Cardiac muscle cell (in vitro differentiated cells and primary cell): ENCODE results near the gene PDCD11. TPM values are rescaled to one million over a fixed set of nuclear protein-coding genes. Genes with fewer than 3 reads are reported as not detected.

Source experiments
- DNase-seq, 2 donors: peaks; one replicate each; pipeline versions ENCODE4 v3.0.0 to v3.0.0-alpha.2; 2010 to 2017; ENCODE audit warnings: low read depth in 1 of 2, low spot score in 1 of 2
- H3K27ac ChIP-seq: fragments of 200-600 bp; sonication (generic); 2 replicates; pipeline ENCODE4 v1.5.1; 2016
- H3K27me3 ChIP-seq: fragments of 200-600 bp; sonication (generic); 2 replicates; pipeline ENCODE4 v1.6.0; 2016; ENCODE audit warnings: control low read depth
- H3K36me3 ChIP-seq: fragments of 200-600 bp; sonication (generic); 2 replicates; pipeline ENCODE4 v1.5.1; 2016; ENCODE audit warnings: control low read depth
- H3K4me1 ChIP-seq: fragments of 200-600 bp; sonication (generic); 2 replicates; pipeline ENCODE4 v1.8.1; 2017; ENCODE audit warnings: low read depth, mild to moderate bottlenecking, mixed run types
- H3K4me3 ChIP-seq: fragments of 200-600 bp; sonication (generic); 2 replicates; pipeline ENCODE4 v1.5.1; 2016; ENCODE audit warnings: mild to moderate bottlenecking
- H3K9me3 ChIP-seq: fragments of 200-600 bp; sonication (generic); 2 replicates; pipeline ENCODE4 v1.5.1; 2017; ENCODE audit warnings: low read depth, mild to moderate bottlenecking, control low read depth
- CTCF ChIP-seq: IDR thresholded peaks from 2 replicates; pipeline ENCODE4 v1.5.1; 2012; ENCODE audit warnings: low read depth, mild to moderate bottlenecking, low read length
- polyA plus RNA-seq: library from polyadenylated mRNA; unstranded; fragments of >200 nt; fragmentation: Nextera tagmentation; extraction: Ambion mirVana; gene quantifications from 2 replicates; pipeline ENCODE4 v1.2.1, GENCODE V29; 2016
- total RNA-seq: library from RNA; depleted of rRNA; stranded (reverse); fragments of >200 nt; gene quantifications from 2 replicates; pipeline ENCODE4 v1.2.3, GENCODE V29; 2016

The PDCD11 gene
- total and polyA plus RNA-seq, 2 experiments from 2014 or later, result 17.9 to 30.3 TPM

DNA sequence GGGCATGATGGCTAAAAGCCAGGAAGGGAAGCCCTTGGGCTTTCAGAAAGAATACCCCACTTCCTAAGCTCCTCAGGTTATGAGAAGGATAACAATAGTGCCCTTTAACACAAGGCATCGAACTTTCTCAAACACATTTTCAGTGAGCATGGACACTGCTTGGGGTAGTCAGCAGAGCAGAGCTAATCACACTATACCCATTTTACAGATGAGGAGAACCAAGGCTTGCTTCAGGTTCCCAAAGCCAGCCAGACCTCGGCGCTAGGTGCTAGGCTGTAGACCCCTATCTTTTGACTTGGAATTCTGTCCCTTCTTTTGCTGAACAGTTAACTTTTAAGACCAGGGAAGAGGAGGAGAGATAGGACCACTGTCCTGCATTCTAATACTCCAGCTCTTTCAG lies 98.9 kb downstream of the PDCD11 start:
- no peak for DNase-seq
- no peaks in the 10 kb centered on the region for H3K4me1 ChIP-seq
- no peak overlapping the region for H3K4me3 ChIP-seq
- H3K27me3 ChIP-seq, result peaks cover 67% of the 10 kb centered on the region
- no peaks in the 10 kb centered on the region for H3K9me3 ChIP-seq
- no peaks in the 10 kb centered on the region for H3K36me3 ChIP-seq
- H3K27ac ChIP-seq, result no peak overlapping the region
- TF ChIP-seq CTCF, result no peak

Other genes with a start within 250 kb of the PDCD11 start
- 36.9 and 51.1 TPM in 2 replicates for gene NT5C2, start 203.4 kb upstream of the PDCD11 start, total RNA-seq
- 59.4 and 84.0 TPM in 2 replicates for gene NT5C2, start 203.4 kb upstream of the PDCD11 start, polyA plus RNA-seq
- gene RPEL1, start 150.7 kb upstream of the PDCD11 start, total RNA-seq, result not detected in 2 replicates
- gene RPEL1, start 150.7 kb upstream of the PDCD11 start, polyA plus RNA-seq, result not detected in 2 replicates
- 1.1 and 1.3 TPM in 2 replicates for gene INA, start 119.5 kb upstream of the PDCD11 start, total RNA-seq
- gene INA, start 119.5 kb upstream of the PDCD11 start, polyA plus RNA-seq, result 0.42 and 1.8 TPM in 2 replicates
- gene PCGF6, start 45.5 kb upstream of the PDCD11 start, total RNA-seq, result 11.5 and 21.4 TPM in 2 replicates
- gene PCGF6, start 45.5 kb upstream of the PDCD11 start, polyA plus RNA-seq, result 14.7 and 20.6 TPM in 2 replicates
- 4.7 and 7.1 TPM in 2 replicates for gene TAF5, start 28.6 kb upstream of the PDCD11 start, total RNA-seq
- gene TAF5, start 28.6 kb upstream of the PDCD11 start, polyA plus RNA-seq, result 4.6 TPM in 2 replicates
- 81.4 and 282 TPM in 2 replicates for gene ATP5MK, start 151 bp upstream of the PDCD11 start, total RNA-seq
- gene ATP5MK, start 151 bp upstream of the PDCD11 start, polyA plus RNA-seq, result 663 and 909 TPM in 2 replicates
- gene CALHM2, start 55.7 kb downstream of the PDCD11 start, total RNA-seq, result 0.95 and 3.7 TPM in 2 replicates
- gene CALHM2, start 55.7 kb downstream of the PDCD11 start, polyA plus RNA-seq, result 1.1 TPM in 2 replicates
- 0.11 TPM in 1 of 2 replicates, not detected in the other for gene CALHM1, start 62.3 kb downstream of the PDCD11 start, total RNA-seq
- gene CALHM1, start 62.3 kb downstream of the PDCD11 start, polyA plus RNA-seq, result not detected in 2 replicates
- gene CALHM3, start 82.6 kb downstream of the PDCD11 start, total RNA-seq, result not detected in 2 replicates
- gene CALHM3, start 82.6 kb downstream of the PDCD11 start, polyA plus RNA-seq, result not detected in 2 replicates
- 2.3 and 2.7 TPM in 2 replicates for gene NEURL1, start 97.1 kb downstream of the PDCD11 start, total RNA-seq
- gene NEURL1, start 97.1 kb downstream of the PDCD11 start, polyA plus RNA-seq, result 1.4 and 3.5 TPM in 2 replicates